K562 (cell line): ENCODE results near the gene TPRX2. TPM values are rescaled to one million over a fixed set of nuclear protein-coding genes. Genes with fewer than 3 reads are reported as not detected.

Experiments
- ATAC-seq: fragments of 200-7000 bp; cut with Tn5 transposase; 3 replicates; pipeline ENCODE4 v1.9.1; 2020; ENCODE audit warnings: moderate library complexity
- BruUV-seq: library from RNA; stranded (reverse); fragments of 400-500 nt; replicated peaks from 2 replicates; lab custom pipeline; 2021; lab: Mats Ljungman, UMichigan
- CTCF ChIA-PET: fragments of 300-600 bp; formaldehyde crosslinking; extraction: SDS; loops from one replicate; lab custom pipeline; 2021; ENCODE audit warnings: low intra/inter-chr PET ratio; lab: Yijun Ruan, JAX
- POLR2A ChIA-PET: fragments of 300-600, 350-650 bp; sonication (Branson Sonifier 250); formaldehyde crosslinking; extraction: SDS; loops from one replicate; lab custom pipeline; 2021; ENCODE audit warnings: antibody characterized with exemption, inconsistent platforms; lab: Yijun Ruan, JAX
- DNase-seq, 4 experiments: peaks; one replicate each; pipeline versions ENCODE4 v3.0.0 to v3.0.0-alpha.2; 2011 to 2018; ENCODE audit warnings: low spot score in 3 of 4, mixed read lengths in 3 of 4; ENCODE audit errors: extremely low read depth in 1 of 4
- FAIRE-seq: peaks from 2 replicates; lab custom pipeline; 2011; peaks lifted over from hg19 to GRCh38; lab: Jason Lieb, UNC
- H2AFZ ChIP-seq: 2 replicates; pipeline ENCODE4 v1.6.0; 2011; ENCODE audit warnings: low read depth, low read length, control low read depth, inconsistent platforms
- H3K27ac ChIP-seq: fragments of 200-600 bp; 3 replicates; pipeline ENCODE4 v1.8.0; 2011; ENCODE audit warnings: low read depth, mild to moderate bottlenecking, control low read depth, inconsistent platforms, low read length, moderate library complexity, mixed read lengths; ENCODE audit errors: extremely low read depth
- H3K27me3 ChIP-seq, 2 experiments: fragments of 300-600 bp in 1 of 2; 2 replicates in 1 of 2; 3 replicates in 1 of 2; pipeline versions ENCODE4 v1.6.0 to v1.8.0; 2011; ENCODE audit warnings: inconsistent platforms in 2 of 2, low read length in 2 of 2, mild to moderate bottlenecking in 1 of 2, mixed read lengths in 1 of 2, moderate library complexity in 1 of 2; ENCODE audit not compliant: control insufficient read depth in 2 of 2, insufficient read depth in 2 of 2
- H3K36me3 ChIP-seq: fragments of 300-600 bp; 3 replicates; pipeline ENCODE4 v1.8.0; 2011; ENCODE audit warnings: mild to moderate bottlenecking, low read length, inconsistent platforms; ENCODE audit not compliant: control insufficient read depth, insufficient read depth
- H3K4me1 ChIP-seq, 2 experiments: fragments of 200-600 bp in 1 of 2; replicated peaks in 1 of 2; 2 replicates in 1 of 2; 3 replicates in 1 of 2; pipeline versions ENCODE4 v1.5.1 to v1.8.0; 2011; ENCODE audit warnings: inconsistent platforms in 2 of 2, low read length in 2 of 2, mild to moderate bottlenecking in 1 of 2, mixed read lengths in 1 of 2, moderate library complexity in 1 of 2; ENCODE audit not compliant: control insufficient read depth in 2 of 2, insufficient read depth in 2 of 2
- H3K4me2 ChIP-seq: 2 replicates; pipeline ENCODE4 v1.6.1; 2011; ENCODE audit warnings: low read length, control low read depth, inconsistent platforms, mixed read lengths; ENCODE audit not compliant: insufficient read depth
- H3K4me3 ChIP-seq: fragments of 200-600 bp; sonication (generic), shearing (Covaris generic); 2 replicates; pipeline ENCODE4 v1.5.1; 2016; ENCODE audit warnings: control low read depth, inconsistent platforms
- H3K79me2 ChIP-seq: fragments of 200-600 bp; 3 replicates; pipeline ENCODE4 v1.8.0; 2011; ENCODE audit warnings: low read length, inconsistent platforms; ENCODE audit not compliant: control insufficient read depth, insufficient read depth
- H3K9ac ChIP-seq, 2 experiments: 2 replicates each; pipeline versions ENCODE4 v1.6.0 to v1.6.1; 2011; ENCODE audit warnings: low read depth in 2 of 2, low read length in 2 of 2, control low read depth in 1 of 2, inconsistent platforms in 1 of 2, mild to moderate bottlenecking in 1 of 2, mixed read lengths in 1 of 2; ENCODE audit not compliant: insufficient read depth in 1 of 2
- H3K9me1 ChIP-seq: one replicate; pipeline ENCODE4 v1.6.0; 2011; ENCODE audit warnings: inconsistent platforms, mild to moderate bottlenecking, low read length, moderate library complexity; ENCODE audit not compliant: control insufficient read depth, insufficient read depth
- H3K9me3 ChIP-seq: replicated peaks from 2 replicates; pipeline ENCODE4 v1.5.1; 2011; ENCODE audit warnings: low read depth, low read length, inconsistent platforms; ENCODE audit not compliant: control insufficient read depth, insufficient read depth
- H4K20me1 ChIP-seq: replicated peaks from 2 replicates; pipeline ENCODE4 v1.6.1; 2011; ENCODE audit warnings: low read length, inconsistent platforms, mixed read lengths; ENCODE audit not compliant: control insufficient read depth, insufficient read depth
- KDM2B ChIP-seq: fragments of 250-450 bp; sonication (Bioruptor Pico); IDR thresholded peaks from 2 replicates; pipeline ENCODE4 v1.8.0; 2021; ENCODE audit warnings: mild to moderate bottlenecking, moderate library complexity
- RNF2 ChIP-seq: sonication (generic); IDR thresholded peaks from 2 replicates; pipeline ENCODE4 v1.6.1; 2016
- TBL1XR1 ChIP-seq, 2 experiments: IDR thresholded peaks; 2 replicates each; pipeline ENCODE4 v1.6.1; 2012; ENCODE audit warnings: improper control_type of control experiment in 2 of 2, low read length in 2 of 2, mild to moderate bottlenecking in 1 of 2
- ZNF134 ChIP-seq: fragments of 250-450 bp; sonication (Bioruptor Pico); conservative IDR thresholded peaks from 2 replicates; pipeline ENCODE4 v1.4.0; 2020
- ZNF263 ChIP-seq: sonication (generic); formaldehyde crosslinking; IDR thresholded peaks from 2 replicates; pipeline ENCODE4 v1.8.0; 2022; ENCODE audit warnings: mild to moderate bottlenecking, missing genetic modification reagents, borderline replicate concordance
- ZNF696 ChIP-seq: fragments of 250-450 bp; sonication (Bioruptor Pico); conservative IDR thresholded peaks from 2 replicates; pipeline ENCODE4 v1.4.0; 2020; ENCODE audit warnings: mild to moderate bottlenecking, moderate library complexity
- ZNF76 ChIP-seq: fragments of 250-450 bp; sonication (Bioruptor Pico); IDR thresholded peaks from 2 replicates; pipeline ENCODE4 v1.4.0; 2020; ENCODE audit warnings: mild to moderate bottlenecking, moderate library complexity, borderline replicate concordance
- WGBS: fragments of 100-300 bp; shearing (Covaris generic); methylation state at CpG from one replicate; pipeline ENCODE4 v1.1.6; 2016; ENCODE audit warnings: low coverage, mixed read lengths; ENCODE audit not compliant: insufficient coverage; ENCODE audit errors: missing lambda C conversion rate; 5-methylcytosine and 5-hydroxymethylcytosine counted together
- in situ Hi-C: fragments of 300-500 bp; cut with MboI; formaldehyde crosslinking; loops from 4 replicates; pipeline ENCODE4 v1.15.0; 2018; ENCODE audit warnings: inconsistent platforms, mixed read lengths
- intact Hi-C: fragments of 100-400 bp; cut with micrococcal nuclease; formaldehyde crosslinking; loops from 2 replicates; pipeline ENCODE4 v1.14.2; 2022
- polyA plus RNA-seq, 8 experiments: library from polyadenylated mRNA; depleted of rRNA in 4 of 8; stranded (reverse) in 5 of 8; unstranded in 3 of 8; fragments of >200 nt; fragmentation: Nextera tagmentation in 2 of 8; fragmentation: Illumina TruSeq in 1 of 8; extraction: Ambion mirVana in 2 of 8; extraction: Trizol in 1 of 8; gene quantifications; 2 replicates each; pipeline versions ENCODE4 v1.2.1 to v1.2.3, GENCODE V29; 2011 to 2014; ENCODE audit warnings: inconsistent platforms in 1 of 8, missing spikeins in 1 of 8
- total RNA-seq, 7 experiments: library from RNA; depleted of rRNA in 6 of 7; stranded (reverse); fragments of >200 nt in 6 of 7; fragmentation: Illumina TruSeq in 2 of 7; extraction: Trizol in 2 of 7; gene quantifications; 2 replicates each; pipeline versions ENCODE4 v1.2.1 to v1.2.3, GENCODE V29; 2011 to 2021; ENCODE audit warnings: low replicate concordance in 1 of 7
- TF ChIP-seq, protein P1 (sequence below), 2 experiments: fragments of 450-650 bp; formaldehyde crosslinking in 1 of 2; IDR thresholded peaks; 2 replicates each; pipeline versions ENCODE4 v1.4.0 to v1.6.1; 2014 to 2020; ENCODE audit warnings: mild to moderate bottlenecking in 2 of 2, borderline replicate concordance in 1 of 2, low read depth in 1 of 2
- TF ChIP-seq, protein P2 (sequence below): IDR thresholded peaks from 2 replicates; pipeline ENCODE4 v1.6.1; 2011; ENCODE audit warnings: borderline replicate concordance, low read depth, mild to moderate bottlenecking, moderate library complexity, low read length; ENCODE audit not compliant: insufficient read depth, poor library complexity, severe bottlenecking
- TF ChIP-seq, protein P3 (sequence below): fragments of 250-450 bp; sonication (Bioruptor Pico); IDR thresholded peaks from 2 replicates; pipeline ENCODE4 v1.8.0; 2022; ENCODE audit warnings: moderate library complexity, mild to moderate bottlenecking, inconsistent platforms

The TPRX2 gene
- total and polyA plus RNA-seq, 9 of the 15 experiments (the other 6 are each of a cell fraction or from before 2014, with no cell fraction given), result not detected

DNA sequence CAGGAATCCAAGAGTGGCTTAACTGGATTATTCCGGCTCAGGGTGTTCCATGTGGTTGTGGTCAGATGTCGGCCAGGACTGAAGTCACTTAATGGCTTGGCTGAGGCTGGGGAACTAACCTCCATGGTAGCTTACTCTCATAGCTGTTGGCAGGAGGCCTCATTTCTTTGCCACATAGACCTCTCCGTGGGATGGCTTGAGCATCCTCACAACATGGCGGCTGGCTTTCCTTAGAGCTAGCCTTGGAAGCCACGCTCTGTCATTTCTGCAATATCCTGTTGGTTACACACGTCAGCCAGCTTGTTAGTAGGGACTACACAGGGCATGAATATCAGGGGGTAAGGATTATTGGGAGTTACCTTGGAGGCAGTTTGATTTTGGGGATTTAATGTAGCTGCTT, 32.2 kb upstream of the TPRX2 start:
- CTCF ChIA-PET, result no interaction called here
- peaks cover 0 to 3% of the 10 kb centered on the region in 2 experiments; a peak in 1 of 5 replicates for H3K4me1 ChIP-seq
- no peak overlapping the region for H3K9ac ChIP-seq
- DNase-seq, result no peak
- peaks cover 8 to 44% of the 10 kb centered on the region in 2 experiments for H3K27me3 ChIP-seq
- no peaks in the 10 kb centered on the region for H3K9me3 ChIP-seq
- no peaks in the 10 kb centered on the region for H3K36me3 ChIP-seq
- no peaks in the 10 kb centered on the region for H3K9me1 ChIP-seq
- FAIRE-seq, result no peak
- WGBS, result 6% methylated on average over 6 of the region's 6 CpGs
- H4K20me1 ChIP-seq, result no peaks in the 10 kb centered on the region
- in situ Hi-C loops, result no loop called here
- H3K4me2 ChIP-seq, result no peak overlapping the region
- H3K4me3 ChIP-seq, result no peak overlapping the region
- H2AFZ ChIP-seq, result no peak overlapping the region
- no peak for ATAC-seq
- no peak overlapping the region for H3K27ac ChIP-seq
- H3K79me2 ChIP-seq, result no peaks in the 10 kb centered on the region
- BruUV-seq, result no TSS peak
- intact Hi-C loops, result no loop called here
- POLR2A ChIA-PET, result interaction anchor here (1.0 to 2.2 kb wide), 2 partner anchors 9 to 22 kb away, joined by 3 to 6 read pairs; no protein-coding TSS in a partner anchor
- TF ChIP-seq, protein P1, sequence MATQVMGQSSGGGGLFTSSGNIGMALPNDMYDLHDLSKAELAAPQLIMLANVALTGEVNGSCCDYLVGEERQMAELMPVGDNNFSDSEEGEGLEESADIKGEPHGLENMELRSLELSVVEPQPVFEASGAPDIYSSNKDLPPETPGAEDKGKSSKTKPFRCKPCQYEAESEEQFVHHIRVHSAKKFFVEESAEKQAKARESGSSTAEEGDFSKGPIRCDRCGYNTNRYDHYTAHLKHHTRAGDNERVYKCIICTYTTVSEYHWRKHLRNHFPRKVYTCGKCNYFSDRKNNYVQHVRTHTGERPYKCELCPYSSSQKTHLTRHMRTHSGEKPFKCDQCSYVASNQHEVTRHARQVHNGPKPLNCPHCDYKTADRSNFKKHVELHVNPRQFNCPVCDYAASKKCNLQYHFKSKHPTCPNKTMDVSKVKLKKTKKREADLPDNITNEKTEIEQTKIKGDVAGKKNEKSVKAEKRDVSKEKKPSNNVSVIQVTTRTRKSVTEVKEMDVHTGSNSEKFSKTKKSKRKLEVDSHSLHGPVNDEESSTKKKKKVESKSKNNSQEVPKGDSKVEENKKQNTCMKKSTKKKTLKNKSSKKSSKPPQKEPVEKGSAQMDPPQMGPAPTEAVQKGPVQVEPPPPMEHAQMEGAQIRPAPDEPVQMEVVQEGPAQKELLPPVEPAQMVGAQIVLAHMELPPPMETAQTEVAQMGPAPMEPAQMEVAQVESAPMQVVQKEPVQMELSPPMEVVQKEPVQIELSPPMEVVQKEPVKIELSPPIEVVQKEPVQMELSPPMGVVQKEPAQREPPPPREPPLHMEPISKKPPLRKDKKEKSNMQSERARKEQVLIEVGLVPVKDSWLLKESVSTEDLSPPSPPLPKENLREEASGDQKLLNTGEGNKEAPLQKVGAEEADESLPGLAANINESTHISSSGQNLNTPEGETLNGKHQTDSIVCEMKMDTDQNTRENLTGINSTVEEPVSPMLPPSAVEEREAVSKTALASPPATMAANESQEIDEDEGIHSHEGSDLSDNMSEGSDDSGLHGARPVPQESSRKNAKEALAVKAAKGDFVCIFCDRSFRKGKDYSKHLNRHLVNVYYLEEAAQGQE (IDR thresholded peaks at IDR 0.05; ENCODE audit: borderline replicate concordance), result peak; percentile 17; the same call in 1 of the 2 replicates
- TF ChIP-seq, protein P1 (CRISPR knock-in tag; IDR thresholded peaks at IDR 0.05; ENCODE audit: low read depth), result no peak
- TF ChIP-seq ZNF134 (CRISPR knock-in tag), result no peak
- TF ChIP-seq, protein P2, sequence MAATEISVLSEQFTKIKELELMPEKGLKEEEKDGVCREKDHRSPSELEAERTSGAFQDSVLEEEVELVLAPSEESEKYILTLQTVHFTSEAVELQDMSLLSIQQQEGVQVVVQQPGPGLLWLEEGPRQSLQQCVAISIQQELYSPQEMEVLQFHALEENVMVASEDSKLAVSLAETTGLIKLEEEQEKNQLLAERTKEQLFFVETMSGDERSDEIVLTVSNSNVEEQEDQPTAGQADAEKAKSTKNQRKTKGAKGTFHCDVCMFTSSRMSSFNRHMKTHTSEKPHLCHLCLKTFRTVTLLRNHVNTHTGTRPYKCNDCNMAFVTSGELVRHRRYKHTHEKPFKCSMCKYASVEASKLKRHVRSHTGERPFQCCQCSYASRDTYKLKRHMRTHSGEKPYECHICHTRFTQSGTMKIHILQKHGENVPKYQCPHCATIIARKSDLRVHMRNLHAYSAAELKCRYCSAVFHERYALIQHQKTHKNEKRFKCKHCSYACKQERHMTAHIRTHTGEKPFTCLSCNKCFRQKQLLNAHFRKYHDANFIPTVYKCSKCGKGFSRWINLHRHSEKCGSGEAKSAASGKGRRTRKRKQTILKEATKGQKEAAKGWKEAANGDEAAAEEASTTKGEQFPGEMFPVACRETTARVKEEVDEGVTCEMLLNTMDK, result no peak
- no peak for TF ChIP-seq TBL1XR1 (IDR thresholded peaks at IDR 0.05; ENCODE audit: low read length in 2 of 2)
- TF ChIP-seq KDM2B, result no peak
- TF ChIP-seq ZNF263 (CRISPR knock-in tag), result no peak
- TF ChIP-seq, protein P3, sequence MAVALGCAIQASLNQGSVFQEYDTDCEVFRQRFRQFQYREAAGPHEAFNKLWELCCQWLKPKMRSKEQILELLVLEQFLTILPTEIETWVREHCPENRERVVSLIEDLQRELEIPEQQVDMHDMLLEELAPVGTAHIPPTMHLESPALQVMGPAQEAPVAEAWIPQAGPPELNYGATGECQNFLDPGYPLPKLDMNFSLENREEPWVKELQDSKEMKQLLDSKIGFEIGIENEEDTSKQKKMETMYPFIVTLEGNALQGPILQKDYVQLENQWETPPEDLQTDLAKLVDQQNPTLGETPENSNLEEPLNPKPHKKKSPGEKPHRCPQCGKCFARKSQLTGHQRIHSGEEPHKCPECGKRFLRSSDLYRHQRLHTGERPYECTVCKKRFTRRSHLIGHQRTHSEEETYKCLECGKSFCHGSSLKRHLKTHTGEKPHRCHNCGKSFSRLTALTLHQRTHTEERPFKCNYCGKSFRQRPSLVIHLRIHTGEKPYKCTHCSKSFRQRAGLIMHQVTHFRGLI (CRISPR knock-in tag), result no peak
- no peak for TF ChIP-seq ZNF696
- TF ChIP-seq RNF2, result no peak
- TF ChIP-seq ZNF76 (CRISPR knock-in tag), result no peak
